Embryonic facial prominence (tissue), 1 donor: Measurements from ENCODE around the gene RUNX3.

Experiments
- DNase-seq: peaks from one replicate; pipeline ENCODE4 v3.0.0-alpha.2; 2016; ENCODE audit errors: extremely low spot score

Gene RUNX3

DNA sequence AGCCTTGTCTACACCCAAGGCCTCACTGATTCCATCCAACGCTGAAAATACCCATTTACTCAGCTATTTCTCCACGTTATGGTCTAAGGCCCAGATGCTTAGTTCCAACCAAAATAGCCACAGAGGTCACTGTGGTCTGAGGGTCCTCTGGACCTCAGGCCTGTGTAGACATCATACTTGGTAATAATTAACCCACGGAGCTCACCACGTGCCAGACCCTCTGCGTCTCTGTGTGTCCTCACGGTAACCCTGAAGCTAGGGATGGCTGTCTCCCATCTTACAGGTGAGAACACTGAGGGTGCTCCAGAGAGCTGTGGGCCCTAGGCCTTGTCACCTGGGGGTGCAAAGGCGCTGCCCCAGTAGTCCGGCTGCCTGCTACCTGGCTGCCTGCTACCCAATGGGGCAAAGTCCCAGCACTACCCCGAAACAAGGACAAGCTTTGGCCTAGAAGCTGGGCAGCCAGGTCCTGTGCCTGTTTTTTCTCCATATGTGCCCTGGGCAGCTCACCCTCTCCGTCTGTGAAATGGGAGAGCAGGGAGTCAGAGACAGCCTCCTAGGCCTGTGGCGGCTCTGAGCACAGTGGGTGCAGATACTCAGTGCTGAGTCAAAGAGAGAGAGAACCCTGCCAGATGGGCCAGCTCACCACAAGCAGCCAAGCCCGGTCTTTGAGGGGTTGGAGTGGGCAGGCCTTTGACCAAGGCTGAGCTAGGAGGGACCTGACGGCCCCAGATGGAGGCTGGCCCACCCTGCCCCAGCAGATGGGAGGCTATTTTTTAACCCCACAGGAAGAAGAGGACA lies 17.0 kb upstream of the RUNX3 start:
- no peak for DNase-seq

DNA sequence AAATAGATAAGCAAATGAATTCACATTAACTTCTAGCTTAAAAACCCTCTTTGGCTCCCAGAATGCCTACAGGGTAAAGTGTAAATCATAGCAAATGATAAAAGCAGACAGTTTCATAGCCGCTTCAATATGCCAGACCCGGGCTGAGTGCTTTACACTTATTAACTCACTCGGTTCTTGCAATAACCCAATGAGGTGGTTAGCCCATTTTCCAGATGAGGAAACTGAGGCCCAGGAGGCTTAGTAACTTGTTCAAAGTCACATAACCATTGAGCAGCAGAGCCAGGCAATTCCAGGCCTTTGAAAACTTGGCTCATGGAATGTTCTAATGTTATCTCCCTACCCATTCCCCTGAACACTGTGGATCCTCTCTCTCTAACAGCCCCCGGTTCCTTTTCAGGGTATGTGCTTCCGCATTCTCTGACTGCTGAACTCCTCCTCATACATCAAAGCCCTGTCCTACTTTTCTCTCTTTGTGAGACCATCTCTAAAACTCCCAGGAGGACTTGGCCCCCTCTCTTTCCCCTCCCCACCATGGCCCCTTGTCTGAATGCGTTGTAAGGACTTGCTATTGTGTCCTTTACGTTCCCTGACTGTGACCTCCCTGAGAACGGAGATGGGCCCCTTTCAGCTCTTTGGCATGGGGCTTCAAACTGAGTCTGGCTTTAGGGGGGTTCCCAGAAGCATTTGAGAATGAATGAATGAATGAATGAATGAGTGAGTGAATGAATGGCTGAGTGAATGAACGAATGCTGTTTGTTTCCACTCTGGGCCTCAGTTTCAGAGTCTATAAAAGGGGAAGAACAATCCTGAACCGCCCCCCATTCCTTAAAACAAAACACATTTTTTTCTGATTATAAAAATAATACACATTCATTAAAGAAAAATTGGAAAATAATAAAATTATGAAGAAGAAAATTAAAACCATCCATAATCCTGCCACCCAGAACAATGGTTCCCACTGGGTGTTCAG lies 15.6 kb upstream of the RUNX3 start:
- no peak for DNase-seq

DNA sequence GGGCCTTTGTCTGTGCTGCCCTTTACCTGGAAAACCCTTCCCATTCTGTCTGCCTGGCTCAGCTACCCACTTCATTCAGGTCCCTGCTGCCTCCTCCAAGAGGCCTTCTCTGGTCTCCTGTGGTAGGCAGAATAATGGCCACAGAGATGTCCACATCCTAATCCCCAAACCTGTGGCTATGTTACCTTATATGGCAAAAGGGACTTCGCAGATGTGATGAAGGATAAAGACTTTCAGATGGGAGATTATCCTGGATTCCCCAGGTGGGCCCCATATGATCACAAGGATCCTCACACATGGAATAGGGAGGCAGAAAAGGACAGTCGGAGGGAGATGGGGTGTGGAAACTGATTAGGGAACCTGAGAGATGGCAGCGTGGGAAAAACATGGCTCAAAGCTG lies 14.2 kb upstream of the RUNX3 start:
- no peak for DNase-seq

DNA sequence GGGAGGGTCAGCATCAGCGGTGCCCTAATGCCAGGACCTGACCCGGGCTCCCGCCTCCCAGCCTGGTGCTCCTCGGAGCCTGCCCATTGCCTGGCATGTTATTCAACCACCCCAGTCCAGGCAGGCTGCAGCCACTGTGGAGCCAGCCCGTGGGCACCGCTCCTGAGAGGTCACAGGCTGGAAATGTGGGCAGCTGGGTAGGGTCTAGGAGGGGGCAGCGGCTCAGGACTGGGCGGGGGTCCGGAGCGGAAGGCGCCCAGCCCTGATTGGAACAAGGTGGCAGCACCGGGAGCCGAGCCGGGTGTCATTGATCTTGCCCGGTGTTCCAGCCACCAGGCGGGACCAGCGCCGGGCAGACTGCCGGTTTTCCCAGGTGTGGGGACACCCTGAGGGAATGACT lies 12.7 kb upstream of the RUNX3 start:
- DNase-seq: no peak

DNA sequence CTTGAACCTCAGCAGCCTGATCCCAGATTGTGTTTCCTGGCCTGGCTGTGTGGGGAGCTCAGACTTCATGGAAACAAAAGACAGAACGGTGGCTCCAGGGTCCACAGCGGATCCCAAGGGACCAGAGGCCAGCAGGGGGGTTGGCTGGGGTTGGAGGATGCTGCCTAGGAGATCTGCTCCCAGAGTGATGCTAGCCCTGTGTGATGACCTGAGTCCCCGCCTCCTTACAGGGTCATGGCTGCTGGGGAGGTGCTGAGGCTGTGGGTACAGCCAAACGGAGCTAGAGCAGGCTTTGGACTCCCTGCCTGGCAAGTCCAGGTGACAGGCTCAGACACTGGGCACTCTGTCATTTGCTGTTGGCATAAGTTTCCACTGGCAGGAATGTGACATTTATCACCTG lies 11.5 kb upstream of the RUNX3 start:
- no peak for DNase-seq

DNA sequence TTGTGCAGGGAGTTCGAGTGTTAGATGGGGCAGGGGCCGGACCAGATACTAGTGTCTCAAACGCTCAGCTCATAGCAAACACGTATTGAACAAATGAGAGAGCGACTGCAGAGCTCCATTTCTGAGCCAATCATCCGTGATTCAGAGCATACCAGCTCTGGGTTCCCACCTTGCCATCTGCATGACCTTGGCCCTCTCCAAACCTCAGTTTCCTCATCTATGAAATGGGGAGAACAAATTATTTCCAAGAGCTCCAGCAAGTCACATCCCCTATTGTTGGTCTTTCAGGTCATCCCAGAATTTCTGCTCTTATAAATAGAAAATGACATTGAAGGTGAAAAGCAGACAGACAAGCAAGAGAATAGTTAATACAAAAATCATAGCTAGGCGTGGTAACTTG lies 10.2 kb upstream of the RUNX3 start:
- DNase-seq: no peak

DNA sequence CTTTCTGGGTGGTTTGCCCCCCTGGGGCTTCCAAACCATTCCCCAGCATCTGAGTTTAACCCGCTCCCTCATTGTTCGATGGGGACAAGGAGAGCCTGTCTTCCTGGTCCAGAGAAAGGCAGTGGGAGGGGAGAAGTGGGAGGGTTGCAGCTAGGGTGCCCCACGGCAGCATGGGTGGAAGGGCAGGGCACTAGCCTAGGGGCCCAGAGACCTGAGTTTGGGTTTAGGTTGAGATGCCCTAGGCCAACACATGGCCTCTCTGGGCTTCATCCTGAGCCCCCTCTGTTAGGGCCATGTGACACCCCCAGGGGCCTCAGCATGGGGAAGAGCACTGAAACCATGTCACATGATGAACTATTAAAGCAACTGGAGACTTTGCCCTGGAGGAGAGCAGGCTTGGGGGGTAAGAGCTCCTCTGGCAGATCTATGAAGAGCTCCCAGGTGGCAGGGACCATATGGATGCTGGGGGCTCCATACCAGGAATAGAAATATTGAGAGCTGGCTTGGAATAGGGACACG lies 9.7 kb upstream of the RUNX3 start:
- no peak for DNase-seq

DNA sequence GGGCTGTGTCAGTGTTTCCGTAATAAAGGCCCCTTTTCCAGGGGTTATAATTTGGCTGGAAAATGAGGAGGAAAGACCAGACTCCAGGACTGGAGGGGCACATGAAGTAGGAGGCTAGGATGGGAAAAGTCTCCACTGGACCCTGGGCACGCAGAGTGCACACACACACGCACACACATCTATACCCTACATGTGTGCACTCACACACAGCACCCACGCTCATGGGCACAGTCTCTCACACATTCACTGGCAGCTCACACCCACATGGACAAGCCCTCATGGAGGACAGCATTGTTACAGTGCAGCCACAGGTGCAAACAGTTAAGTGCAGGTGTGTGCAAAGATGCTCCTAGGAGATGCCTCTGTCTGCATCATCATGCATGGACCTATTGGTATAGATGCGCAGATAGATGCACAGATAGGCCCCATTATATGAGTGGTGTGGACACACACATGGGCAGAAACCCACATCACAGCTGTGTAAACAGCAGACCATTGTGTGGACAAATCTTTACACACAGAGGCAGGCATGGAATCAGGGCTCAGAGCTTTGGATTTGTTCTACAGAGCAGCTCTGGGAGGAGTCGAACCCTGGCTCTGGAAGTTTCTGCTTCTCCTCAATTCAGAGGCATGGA lies 9.1 kb upstream of the RUNX3 start:
- no peak for DNase-seq

DNA sequence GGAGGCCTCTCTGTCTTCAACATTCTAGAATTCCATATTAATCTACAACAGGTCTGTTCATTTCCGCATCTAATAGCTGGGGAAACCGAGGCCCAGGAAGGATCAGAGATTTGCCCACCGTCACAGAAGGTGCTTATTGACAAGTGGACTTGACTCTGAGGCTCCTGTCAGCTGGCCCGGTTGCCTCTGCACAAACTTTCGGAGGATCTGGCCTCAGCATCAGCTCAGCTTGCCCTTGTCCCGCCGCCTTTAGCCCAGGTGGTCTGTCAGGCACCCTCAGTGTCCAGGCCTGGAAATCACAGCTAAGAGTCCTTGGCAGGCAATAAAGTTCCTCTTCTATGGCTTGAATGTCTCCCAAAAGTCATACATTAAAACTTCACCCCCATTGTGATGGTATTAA lies 8.2 kb upstream of the RUNX3 start:
- no peak for DNase-seq

DNA sequence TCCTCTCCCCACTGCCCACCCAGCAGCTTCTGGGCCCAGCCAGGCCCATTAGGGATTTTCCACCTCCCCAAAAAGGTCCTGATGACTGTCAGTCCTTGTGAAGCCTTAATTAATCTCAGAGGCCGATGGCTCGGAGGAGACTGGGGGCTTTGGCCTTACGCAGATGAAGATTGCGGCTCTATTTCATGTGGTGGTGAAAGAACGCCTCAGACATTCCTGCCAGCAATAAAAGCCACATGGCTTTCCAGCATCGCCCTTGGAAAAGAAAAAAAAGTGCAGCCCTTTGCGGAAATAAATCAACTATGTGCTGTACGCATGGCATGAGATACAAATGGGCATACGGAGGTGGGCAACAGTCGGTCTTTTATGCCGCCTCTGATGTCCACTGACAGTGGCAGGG lies 6.6 kb upstream of the RUNX3 start:
- no peak for DNase-seq

DNA sequence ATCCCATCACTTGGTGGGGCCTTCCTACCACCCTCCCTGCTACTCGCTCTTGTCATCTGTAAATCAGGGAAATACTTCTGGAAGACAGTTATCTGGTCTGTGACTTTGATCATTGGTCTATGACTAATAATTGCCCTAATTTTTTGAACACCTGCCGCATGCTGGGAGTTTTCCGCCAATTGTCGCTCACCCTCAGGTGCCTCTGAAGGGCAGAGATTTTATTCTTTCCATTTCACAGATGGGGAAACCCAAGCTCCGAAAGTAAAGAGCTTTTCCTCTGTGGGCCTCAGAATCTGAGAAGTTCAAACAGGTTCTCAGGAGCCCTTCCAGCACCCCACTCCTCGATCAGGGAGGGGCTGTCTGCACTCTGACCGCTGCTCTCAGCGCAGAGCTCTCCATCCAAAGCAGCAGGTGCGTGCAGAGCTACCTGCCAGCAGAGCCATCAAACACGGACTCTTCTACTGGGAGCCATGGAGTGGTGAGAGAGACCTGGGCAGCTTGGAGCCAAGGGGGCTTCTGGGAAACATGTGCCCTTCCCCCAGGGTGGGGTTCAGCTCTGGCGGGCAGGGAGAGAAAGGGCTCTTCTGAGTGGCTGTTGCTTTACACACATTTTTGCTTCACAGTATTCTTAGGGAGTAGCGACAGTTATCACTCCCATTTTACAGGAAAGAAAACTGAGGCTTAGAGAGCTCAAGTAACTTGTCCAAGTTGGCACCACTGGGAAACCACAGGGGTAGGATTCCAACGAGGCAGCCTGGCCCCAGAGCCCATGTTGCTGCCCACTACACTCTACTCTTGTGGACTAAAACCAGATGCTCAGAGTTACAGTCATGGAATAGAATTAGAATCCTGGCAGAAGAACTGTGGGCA lies 5.8 kb upstream of the RUNX3 start:
- DNase-seq: no peak

DNA sequence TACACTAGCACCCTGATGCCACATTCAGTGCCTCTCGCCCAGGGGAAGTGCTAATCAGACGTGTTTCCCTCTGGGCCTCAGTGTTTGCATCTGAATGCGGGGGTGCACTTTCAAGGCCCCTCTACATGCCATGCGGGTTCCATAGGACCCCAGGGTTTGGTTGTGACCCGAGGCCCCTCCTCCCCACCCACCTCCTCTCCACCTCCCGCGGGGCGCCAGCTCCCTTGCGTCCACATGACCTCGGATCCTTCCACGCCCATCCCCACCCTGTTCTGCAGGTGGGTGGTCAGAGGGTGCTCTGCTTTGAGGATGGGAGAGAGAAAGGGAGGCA lies 5.1 kb upstream of the RUNX3 start:
- DNase-seq: no peak

DNA sequence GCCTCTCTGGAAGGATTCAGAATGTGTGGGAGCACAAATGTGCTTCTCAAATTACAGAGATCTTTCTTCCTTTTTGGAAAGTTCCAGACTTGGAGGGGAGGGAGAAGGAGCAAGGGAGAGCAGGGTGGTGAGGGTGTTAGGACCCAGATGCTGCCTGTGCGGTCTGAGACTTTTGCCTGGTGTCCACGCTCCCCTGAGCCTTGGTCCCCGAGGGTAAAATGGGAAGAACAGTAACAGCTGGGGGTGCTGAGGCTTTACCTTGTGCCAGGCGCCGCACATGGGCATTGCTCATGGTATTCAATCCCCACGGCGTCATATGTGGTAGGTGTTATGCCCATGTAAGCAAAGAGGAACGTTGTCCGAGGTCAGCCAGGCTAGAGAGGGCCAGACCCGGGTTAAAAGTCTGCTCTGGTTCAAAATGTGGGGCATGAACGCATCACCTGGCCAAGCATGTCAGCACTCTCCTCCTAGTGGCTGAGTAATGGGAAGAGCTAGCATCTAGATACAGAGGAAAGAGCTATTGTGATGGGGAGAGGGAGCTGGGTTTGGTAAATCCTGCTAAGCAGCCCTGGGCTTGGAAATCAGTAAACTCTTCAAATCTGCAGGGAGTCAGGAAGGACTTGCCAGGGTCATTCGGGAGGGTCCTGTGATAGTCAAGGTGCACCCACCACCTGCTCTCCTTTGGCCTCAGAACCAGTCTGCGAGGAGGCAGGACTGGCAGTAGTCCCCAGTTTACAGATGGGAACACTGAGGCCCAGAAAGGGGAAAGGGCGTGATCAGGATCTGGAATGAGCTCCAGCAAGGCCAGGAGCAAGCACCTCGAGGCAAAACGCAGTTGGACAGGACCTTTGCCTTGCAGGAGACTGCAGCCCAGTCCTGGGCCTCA lies 4.5 kb upstream of the RUNX3 start:
- no peak for DNase-seq

DNA sequence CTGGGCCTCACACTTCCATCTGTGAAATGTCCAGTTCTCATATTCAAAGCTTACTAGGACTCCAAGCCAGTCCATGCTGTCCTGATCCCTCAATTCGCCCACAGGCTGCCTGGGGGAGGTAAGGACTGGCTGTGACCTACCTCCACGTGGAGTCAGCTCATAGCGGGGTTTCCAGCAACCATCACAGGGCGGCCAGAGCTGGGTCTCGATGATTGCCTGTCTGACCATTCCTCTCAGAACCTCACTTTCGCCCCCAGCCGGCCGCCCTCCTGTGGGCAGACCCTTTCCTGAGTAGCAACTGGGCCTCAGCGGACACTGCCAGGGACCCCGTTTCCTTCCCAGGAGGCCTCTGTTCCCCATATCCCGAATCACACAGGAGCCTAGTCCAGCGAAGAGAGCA lies 3.4 kb upstream of the RUNX3 start:
- DNase-seq: no peak

DNA sequence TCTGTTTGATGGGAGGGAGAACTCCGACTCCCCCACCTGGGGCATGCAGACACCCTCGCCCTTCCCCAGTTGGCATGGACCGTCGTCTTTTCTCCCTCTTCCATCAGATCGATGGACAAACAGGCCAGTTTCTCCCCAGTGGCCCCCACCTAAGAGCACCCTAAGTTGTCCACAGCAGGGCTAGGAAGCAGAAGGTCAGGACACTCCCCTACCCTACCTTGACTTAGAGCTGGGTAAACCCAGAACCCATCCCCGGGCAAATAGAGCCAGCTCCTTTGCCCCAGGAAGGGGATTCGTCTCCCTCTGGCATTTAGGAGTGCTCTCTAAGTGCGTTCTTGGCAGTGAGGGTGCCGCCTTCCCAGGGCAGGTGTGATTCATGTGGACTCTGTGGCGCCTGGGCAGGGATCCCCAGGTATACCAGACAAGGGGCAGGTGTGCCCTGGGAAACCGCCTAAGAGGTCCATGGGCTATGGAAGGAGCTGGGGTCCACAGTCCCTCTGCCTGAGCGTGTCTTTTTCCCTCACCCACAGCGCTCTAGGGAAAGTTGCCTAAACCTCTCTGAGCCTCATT lies 2.7 kb upstream of the RUNX3 start:
- DNase-seq: no peak

DNA sequence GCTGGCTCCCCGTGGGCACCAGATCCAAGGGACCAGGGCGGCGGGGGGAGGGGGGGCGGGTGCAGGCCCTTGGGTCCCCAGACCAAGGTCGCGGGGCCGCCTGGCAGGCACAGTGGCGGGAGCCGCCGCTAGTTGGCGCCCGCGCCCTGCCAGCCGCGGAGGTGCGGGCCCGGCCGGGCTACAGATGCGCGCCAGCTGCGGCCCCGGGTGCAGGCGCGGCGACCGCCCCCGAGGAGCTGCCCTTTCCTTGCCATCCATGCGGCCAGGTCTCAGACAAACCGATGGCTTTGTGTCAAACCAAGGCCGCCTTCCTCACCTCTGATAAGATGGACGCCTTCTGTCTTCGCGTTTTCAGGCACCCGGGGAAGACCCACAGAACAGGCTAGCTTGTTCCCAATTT lies 2.2 kb upstream of the RUNX3 start:
- no peak for DNase-seq

DNA sequence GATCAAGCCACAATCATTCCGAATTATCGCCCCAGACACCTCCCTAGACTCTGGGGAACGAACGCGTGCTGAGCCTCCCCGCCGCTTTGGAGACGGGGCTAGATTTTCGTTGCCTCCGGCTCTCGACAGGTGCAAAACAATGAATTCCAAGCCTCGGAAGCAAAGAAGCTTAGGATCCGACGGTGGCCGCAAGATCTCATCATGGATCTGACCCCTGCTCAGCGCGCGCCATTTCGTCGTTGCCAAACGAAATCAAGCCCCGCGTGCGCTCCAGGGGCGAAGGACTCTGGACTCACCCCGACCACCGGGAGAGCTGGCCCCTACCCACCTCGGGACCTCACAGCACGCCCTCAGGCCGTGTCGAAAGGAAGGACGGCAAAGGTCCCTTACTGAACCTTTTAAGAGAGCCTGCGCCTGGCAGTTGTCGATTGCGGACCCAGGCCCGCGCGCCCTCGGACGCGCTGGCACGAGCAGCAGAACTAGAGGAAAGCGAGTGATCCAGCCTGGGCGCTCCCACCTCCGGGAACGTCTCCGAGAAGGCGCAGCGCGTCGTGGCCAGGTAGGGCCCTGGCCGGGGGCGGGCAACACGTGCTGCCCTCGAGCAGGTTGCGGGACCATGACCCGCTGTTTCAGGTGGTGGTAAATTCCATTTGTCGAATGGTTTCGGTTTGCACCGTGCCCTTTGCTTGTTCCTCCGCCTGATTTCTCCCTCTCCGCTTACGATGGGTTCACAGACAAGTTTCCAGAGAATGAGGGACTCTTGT lies 1.6 kb upstream of the RUNX3 start:
- DNase-seq: no peak

DNA sequence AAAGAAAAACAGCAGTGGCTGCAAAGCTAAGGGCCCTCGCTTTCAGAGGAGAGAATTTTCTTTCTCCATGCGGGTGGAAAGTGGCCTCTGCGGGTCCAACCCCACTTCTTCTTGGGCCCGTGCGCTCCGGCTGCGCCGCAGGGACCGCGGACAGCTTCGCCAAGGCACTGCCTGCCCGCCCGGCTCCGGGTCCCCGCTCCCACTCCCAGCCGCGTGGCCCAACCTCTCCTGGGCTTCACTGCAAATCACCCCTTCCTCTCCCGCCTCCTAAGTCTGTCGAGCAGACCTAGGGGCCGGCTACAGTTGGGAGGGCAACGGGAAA lies 1.0 kb upstream of the RUNX3 start:
- no peak for DNase-seq
